Kidney epithelial cell (primary cell): Measurements from ENCODE around the gene TBL2. TPM values are rescaled to one million over a fixed set of nuclear protein-coding genes. Genes with fewer than 3 reads are reported as not detected.
"Not testable (repeated sequence)": the region's sequence is repeated elsewhere in the genome, so short reads cannot be mapped to it uniquely, and the experiment has no call there.

ENCODE experiments used
- DNase-seq: peaks from one replicate; pipeline ENCODE4 v3.0.0-alpha.2; 2010; ENCODE audit warnings: low read depth
- H3K27me3 ChIP-seq: 2 replicates; pipeline ENCODE4 v1.6.0; 2011; ENCODE audit warnings: low read length; ENCODE audit not compliant: control insufficient read depth, insufficient read depth
- H3K36me3 ChIP-seq: 2 replicates; pipeline ENCODE4 v1.5.1; 2011; ENCODE audit warnings: low read length; ENCODE audit not compliant: control insufficient read depth, insufficient read depth
- H3K4me3 ChIP-seq: 2 replicates; pipeline ENCODE4 v1.5.1; 2011; ENCODE audit warnings: low read depth, mild to moderate bottlenecking, control low read depth, low read length
- total RNA-seq: library from RNA; depleted of rRNA; stranded (reverse); fragments of >200 nt; gene quantifications from 2 replicates; pipeline ENCODE4 v1.2.3, GENCODE V29; 2015
- TF ChIP-seq, protein P1 (sequence below): IDR thresholded peaks from 2 replicates; pipeline ENCODE4 v1.5.1; 2011; ENCODE audit warnings: mild to moderate bottlenecking, moderate library complexity, low read length, control low read depth, inconsistent platforms; ENCODE audit not compliant: insufficient read depth, poor library complexity, severe bottlenecking

The TBL2 gene
- total RNA-seq, 1 donor from 2014 or later: 65.4 TPM

DNA sequence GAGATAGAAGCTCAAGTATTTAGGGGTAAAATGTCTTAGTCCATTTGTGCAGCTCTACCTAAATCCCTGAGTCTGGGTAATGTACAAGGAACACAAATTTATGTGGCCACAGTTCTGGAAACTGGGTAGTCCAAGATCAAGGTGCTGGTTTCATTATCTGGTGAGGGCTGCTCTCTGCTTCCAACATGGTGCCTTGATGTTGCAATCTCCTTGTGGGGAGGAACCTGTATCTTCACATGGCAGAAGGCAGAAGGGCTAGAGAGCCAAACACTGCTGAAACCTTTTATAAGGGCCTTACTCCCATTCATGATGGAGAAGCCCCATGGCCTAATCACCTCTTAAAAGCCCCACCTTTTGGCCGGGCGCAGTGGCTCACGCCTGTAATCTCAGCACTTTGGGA is 47.6 kb downstream of the TBL2 start:
- Histone ChIP-seq H3K4me3 (no peak overlapping the region), H3K36me3 (no peaks in the 10 kb centered on the region), H3K27me3 (no peaks in the 10 kb centered on the region)
- no peak for DNase-seq
- TF ChIP-seq, protein P1, sequence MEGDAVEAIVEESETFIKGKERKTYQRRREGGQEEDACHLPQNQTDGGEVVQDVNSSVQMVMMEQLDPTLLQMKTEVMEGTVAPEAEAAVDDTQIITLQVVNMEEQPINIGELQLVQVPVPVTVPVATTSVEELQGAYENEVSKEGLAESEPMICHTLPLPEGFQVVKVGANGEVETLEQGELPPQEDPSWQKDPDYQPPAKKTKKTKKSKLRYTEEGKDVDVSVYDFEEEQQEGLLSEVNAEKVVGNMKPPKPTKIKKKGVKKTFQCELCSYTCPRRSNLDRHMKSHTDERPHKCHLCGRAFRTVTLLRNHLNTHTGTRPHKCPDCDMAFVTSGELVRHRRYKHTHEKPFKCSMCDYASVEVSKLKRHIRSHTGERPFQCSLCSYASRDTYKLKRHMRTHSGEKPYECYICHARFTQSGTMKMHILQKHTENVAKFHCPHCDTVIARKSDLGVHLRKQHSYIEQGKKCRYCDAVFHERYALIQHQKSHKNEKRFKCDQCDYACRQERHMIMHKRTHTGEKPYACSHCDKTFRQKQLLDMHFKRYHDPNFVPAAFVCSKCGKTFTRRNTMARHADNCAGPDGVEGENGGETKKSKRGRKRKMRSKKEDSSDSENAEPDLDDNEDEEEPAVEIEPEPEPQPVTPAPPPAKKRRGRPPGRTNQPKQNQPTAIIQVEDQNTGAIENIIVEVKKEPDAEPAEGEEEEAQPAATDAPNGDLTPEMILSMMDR: no peak

- DNase-seq: no peak
- H3K4me3 ChIP-seq: no peak overlapping the region
- TF ChIP-seq, protein P1: no peak
- no peaks in the 10 kb centered on the region for H3K36me3 ChIP-seq
- no peaks in the 10 kb centered on the region for H3K27me3 ChIP-seq
Observed at GRCh38 chr7:73526896-73527821, 51.2 kb downstream of the TBL2 start.

DNA sequence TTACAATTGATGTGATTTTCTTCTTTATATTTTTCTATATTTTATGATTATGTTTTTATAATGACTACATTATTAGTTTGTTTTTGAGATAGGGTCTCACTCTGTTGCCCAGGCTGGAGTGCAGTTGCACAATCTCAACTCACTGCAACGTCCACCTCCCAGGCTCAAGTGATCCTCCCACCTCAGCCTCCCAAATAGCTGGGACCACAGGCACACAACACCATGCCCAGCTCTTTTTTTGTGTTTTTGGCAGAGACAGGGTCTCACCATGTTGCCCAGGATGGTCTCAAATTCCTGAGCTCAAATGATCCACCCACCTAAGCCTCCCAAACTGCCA is 52.3 kb downstream of the TBL2 start:
- not testable (repeated sequence) for H3K36me3 ChIP-seq, H3K4me3 ChIP-seq, H3K27me3 ChIP-seq, DNase-seq

DNA sequence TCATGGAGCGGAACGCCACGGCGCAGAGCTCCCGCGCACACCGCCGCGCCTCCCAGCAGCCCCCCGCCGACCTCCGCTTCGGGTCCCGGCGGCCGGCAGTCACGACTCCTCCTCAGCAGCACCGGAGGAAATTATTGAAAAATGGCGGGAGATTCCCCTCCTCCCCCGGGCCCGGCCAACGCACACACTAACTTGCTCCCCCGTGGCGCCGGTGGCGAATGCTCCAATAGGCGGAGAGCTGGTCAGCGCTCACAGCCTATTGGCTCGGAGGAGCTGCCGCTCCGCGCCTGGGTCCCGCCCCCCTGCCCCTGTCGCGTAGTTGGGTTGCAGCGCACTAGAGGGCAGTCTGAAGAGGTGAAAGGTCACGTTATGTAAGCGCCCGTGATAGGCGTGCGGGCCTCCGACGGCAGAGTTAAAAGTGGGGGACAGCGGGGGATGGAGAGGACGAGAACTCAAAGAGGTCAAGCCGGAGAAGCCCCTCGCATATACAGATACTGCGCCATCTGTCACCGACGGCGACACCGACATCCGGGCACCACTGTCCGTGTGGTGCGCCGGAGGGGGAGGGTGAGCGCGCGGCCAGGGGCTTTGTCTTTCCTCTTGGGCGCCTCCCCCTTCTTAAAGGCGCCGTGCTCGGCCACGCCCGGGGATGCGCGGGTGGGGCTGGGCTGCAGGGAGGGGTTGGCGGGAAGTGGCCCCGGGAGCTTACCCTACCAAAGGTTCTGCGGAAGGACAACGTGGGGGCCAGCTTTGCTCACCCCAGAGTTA is 56.1 kb downstream of the TBL2 start, which contains the start of gene BAZ1B:
Gene BAZ1B (minus strand): TSS at position 189 of the 768 bp plus-strand sequence. CDS start 360 bp downstream, outside the sequence.
- Histone ChIP-seq H3K36me3 (no peaks in the 10 kb centered on the region), H3K27me3 (no peaks in the 10 kb centered on the region), H3K4me3 (peak within 1 kb of the TSS; percentile 51)
- DNase-seq: peak; percentile 81
- TF ChIP-seq, protein P1: no peak

GRCh38 chr7:73521636-73522104 is 56.7 kb downstream of the TBL2 start:
- no peaks in the 10 kb centered on the region for H3K27me3 ChIP-seq
- TF ChIP-seq, protein P1: no peak
- peak overlapping the region; percentile 51 for H3K4me3 ChIP-seq
- DNase-seq: no peak
- no peaks in the 10 kb centered on the region for H3K36me3 ChIP-seq
